ENCODE results near the gene PEX7.

PEX7 gene, protein sequence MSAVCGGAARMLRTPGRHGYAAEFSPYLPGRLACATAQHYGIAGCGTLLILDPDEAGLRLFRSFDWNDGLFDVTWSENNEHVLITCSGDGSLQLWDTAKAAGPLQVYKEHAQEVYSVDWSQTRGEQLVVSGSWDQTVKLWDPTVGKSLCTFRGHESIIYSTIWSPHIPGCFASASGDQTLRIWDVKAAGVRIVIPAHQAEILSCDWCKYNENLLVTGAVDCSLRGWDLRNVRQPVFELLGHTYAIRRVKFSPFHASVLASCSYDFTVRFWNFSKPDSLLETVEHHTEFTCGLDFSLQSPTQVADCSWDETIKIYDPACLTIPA

GRCh38 chr6:136822376-136823127 lies at the start of gene PEX7:
TSS of gene PEX7 (plus strand) at chr6:136822592. CDS start at chr6:136822666, 74 bp downstream.
- TF ChIP-seq, protein P1, sequence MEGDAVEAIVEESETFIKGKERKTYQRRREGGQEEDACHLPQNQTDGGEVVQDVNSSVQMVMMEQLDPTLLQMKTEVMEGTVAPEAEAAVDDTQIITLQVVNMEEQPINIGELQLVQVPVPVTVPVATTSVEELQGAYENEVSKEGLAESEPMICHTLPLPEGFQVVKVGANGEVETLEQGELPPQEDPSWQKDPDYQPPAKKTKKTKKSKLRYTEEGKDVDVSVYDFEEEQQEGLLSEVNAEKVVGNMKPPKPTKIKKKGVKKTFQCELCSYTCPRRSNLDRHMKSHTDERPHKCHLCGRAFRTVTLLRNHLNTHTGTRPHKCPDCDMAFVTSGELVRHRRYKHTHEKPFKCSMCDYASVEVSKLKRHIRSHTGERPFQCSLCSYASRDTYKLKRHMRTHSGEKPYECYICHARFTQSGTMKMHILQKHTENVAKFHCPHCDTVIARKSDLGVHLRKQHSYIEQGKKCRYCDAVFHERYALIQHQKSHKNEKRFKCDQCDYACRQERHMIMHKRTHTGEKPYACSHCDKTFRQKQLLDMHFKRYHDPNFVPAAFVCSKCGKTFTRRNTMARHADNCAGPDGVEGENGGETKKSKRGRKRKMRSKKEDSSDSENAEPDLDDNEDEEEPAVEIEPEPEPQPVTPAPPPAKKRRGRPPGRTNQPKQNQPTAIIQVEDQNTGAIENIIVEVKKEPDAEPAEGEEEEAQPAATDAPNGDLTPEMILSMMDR (IDR thresholded peaks at IDR 0.05; ENCODE audit: low read depth, low read length, missing control alignments), result peak; percentile 55
- peak; percentile 83 for DNase-seq (ENCODE audit: extremely low read depth, low read depth)
- H3K4me3 ChIP-seq (replicated peaks; ENCODE audit: low read depth, low read length), result peak within 1 kb of the TSS; percentile 52

GRCh38 chr6:136772685-136773472 lies 49.5 kb upstream of the PEX7 start:
- H3K4me3 ChIP-seq (replicated peaks; ENCODE audit: low read depth, low read length), result no peak overlapping the region
- no peak for DNase-seq (ENCODE audit: extremely low read depth, low read depth)
- TF ChIP-seq, protein P1 (IDR thresholded peaks at IDR 0.05; ENCODE audit: low read depth, low read length, missing control alignments), result no peak

DNA sequence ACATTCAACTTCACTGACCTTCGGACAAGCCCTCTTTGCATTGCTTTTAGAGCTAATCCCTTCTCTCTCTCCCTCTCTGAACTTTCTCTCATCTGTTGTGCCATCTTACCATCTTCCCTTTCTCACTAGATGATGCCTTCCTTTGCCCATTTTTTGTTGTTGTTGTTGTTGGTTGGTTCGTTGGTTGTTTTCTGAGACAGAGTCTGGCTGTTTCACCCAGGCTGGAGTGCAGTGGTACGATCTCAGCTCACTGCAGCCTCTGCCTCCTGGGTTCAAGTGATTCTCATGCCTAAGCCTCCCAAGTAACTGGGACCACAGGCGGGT lies 49.0 kb upstream of the PEX7 start:
- TF ChIP-seq, protein P1 (IDR thresholded peaks at IDR 0.05; ENCODE audit: low read depth, low read length, missing control alignments), result no peak
- no peak for DNase-seq (ENCODE audit: extremely low read depth, low read depth)
- H3K4me3 ChIP-seq (replicated peaks; ENCODE audit: low read depth, low read length), result no peak overlapping the region

- TF ChIP-seq, protein P1 (IDR thresholded peaks at IDR 0.05; ENCODE audit: low read depth, low read length, missing control alignments), result no peak
- no peak for DNase-seq (ENCODE audit: extremely low read depth, low read depth)
Observed at GRCh38 chr6:136774228-136775041, 48.0 kb upstream of the PEX7 start.

GRCh38 chr6:136775081-136775480 lies 47.3 kb upstream of the PEX7 start:
- H3K4me3 ChIP-seq (replicated peaks; ENCODE audit: low read depth, low read length), result no peak overlapping the region
- TF ChIP-seq, protein P1 (IDR thresholded peaks at IDR 0.05; ENCODE audit: low read depth, low read length, missing control alignments), result no peak
- no peak for DNase-seq (ENCODE audit: extremely low read depth, low read depth)

More at GRCh38 chr6:136774228-136775041, 48.0 kb upstream of the PEX7 start:
- no peak overlapping the region for H3K4me3 ChIP-seq (replicated peaks; ENCODE audit: low read depth, low read length)

GRCh38 chr6:136775548-136775947 lies 46.8 kb upstream of the PEX7 start:
- H3K4me3 ChIP-seq (replicated peaks; ENCODE audit: low read depth, low read length), result no peak overlapping the region
- TF ChIP-seq, protein P1 (IDR thresholded peaks at IDR 0.05; ENCODE audit: low read depth, low read length, missing control alignments), result no peak
- no peak for DNase-seq (ENCODE audit: extremely low read depth, low read depth)
